DOHH2 (cell line): ENCODE data around the gene DYNC1LI1.
A peak's percentile ranks its signal among the peaks of the same experiment; 100 is the strongest.

ENCODE experiments used
- H3F3A ChIP-seq: fragments of 200-600 bp; sonication (generic), shearing (Covaris generic); 2 replicates; pipeline ENCODE4 v1.6.0; 2016; ENCODE audit warnings: antibody characterized with exemption, mild to moderate bottlenecking; ENCODE audit not compliant: control insufficient read depth, insufficient read depth
- H3K27ac ChIP-seq: fragments of 200-600 bp; sonication (generic); 2 replicates; pipeline ENCODE4 v1.5.1; 2014; ENCODE audit warnings: low read depth, mild to moderate bottlenecking, low read length, moderate library complexity
- H3K27me3 ChIP-seq: fragments of 200-600 bp; sonication (generic); 2 replicates; pipeline ENCODE4 v1.6.1; 2014; ENCODE audit warnings: mild to moderate bottlenecking, low read length, mixed read lengths; ENCODE audit not compliant: control insufficient read depth
- H3K36me3 ChIP-seq: fragments of 200-600 bp; sonication (generic); 2 replicates; pipeline ENCODE4 v1.6.1; 2014; ENCODE audit warnings: mild to moderate bottlenecking, low read length, moderate library complexity, mixed read lengths; ENCODE audit not compliant: control insufficient read depth
- H3K4me1 ChIP-seq: fragments of 200-600 bp; sonication (generic); 2 replicates; pipeline ENCODE4 v1.6.1; 2014; ENCODE audit warnings: mild to moderate bottlenecking, low read length, mixed read lengths; ENCODE audit not compliant: control insufficient read depth
- H3K4me2 ChIP-seq: fragments of 200-600 bp; sonication (generic); 2 replicates; pipeline ENCODE4 v1.6.0; 2014; ENCODE audit warnings: mild to moderate bottlenecking, low read length, moderate library complexity
- H3K4me3 ChIP-seq: fragments of 200-600 bp; sonication (generic); 2 replicates; pipeline ENCODE4 v1.5.1; 2014; ENCODE audit warnings: mild to moderate bottlenecking, low read length, mixed read lengths
- H3K79me2 ChIP-seq: fragments of 200-600 bp; sonication (generic); 2 replicates; pipeline ENCODE4 v1.6.1; 2014; ENCODE audit warnings: mild to moderate bottlenecking, low read length, mixed read lengths; ENCODE audit not compliant: control insufficient read depth
- H3K9me2 ChIP-seq: fragments of 200-600 bp; sonication (generic); replicated peaks from 2 replicates; pipeline ENCODE4 v1.6.1; 2014; ENCODE audit warnings: mild to moderate bottlenecking, low read length, mixed read lengths; ENCODE audit not compliant: control insufficient read depth
- H3K9me3 ChIP-seq: fragments of 200-600 bp; sonication (generic); 2 replicates; pipeline ENCODE4 v1.6.1; 2014; ENCODE audit warnings: antibody characterized with exemption, low read length, mixed read lengths; ENCODE audit not compliant: control insufficient read depth, insufficient read depth
- H4K20me1 ChIP-seq: fragments of 200-600 bp; sonication (generic); 2 replicates; pipeline ENCODE4 v1.6.0; 2014; ENCODE audit warnings: low read depth, mild to moderate bottlenecking, antibody characterized with exemption, low read length, moderate library complexity; ENCODE audit not compliant: control insufficient read depth, insufficient read depth
- EZH2phosphoT487 ChIP-seq: fragments of 200-600 bp; sonication (generic); IDR thresholded peaks from 2 replicates; pipeline ENCODE4 v1.6.1; 2017; ENCODE audit warnings: borderline replicate concordance, mild to moderate bottlenecking, antibody characterized with exemption, low read length, moderate library complexity, mixed read lengths
- TF ChIP-seq, protein P1 (sequence below): fragments of 200-600 bp; sonication (generic); IDR thresholded peaks from one replicate; pipeline ENCODE4 v1.5.1; 2014; ENCODE audit warnings: antibody characterized with exemption, mild to moderate bottlenecking, low read depth, low read length; ENCODE audit not compliant: poor library complexity, severe bottlenecking

Gene DYNC1LI1

DNA sequence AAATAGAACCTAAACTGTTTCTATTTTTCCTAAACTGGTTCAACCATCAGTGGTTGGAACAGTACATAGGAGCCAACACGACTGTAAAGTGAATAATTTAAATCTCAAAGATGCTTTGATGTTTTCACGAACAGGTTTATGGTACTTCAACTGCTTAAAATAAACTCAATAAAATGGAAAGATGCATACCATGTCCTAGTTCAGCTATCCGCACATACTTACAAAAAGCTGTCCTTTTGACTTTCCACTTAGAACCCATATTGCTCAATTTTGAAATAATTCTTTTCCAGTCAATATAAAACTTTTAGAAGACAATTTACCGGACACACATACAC, 68.9 kb downstream of the DYNC1LI1 start:
- Histone ChIP-seq H4K20me1 (0 out of 2 replicates have a peak, but pooled peaks cover 7% of the 10 kb centered on the region), H3K4me1 (peaks cover 53% of the 10 kb centered on the region)

DNA sequence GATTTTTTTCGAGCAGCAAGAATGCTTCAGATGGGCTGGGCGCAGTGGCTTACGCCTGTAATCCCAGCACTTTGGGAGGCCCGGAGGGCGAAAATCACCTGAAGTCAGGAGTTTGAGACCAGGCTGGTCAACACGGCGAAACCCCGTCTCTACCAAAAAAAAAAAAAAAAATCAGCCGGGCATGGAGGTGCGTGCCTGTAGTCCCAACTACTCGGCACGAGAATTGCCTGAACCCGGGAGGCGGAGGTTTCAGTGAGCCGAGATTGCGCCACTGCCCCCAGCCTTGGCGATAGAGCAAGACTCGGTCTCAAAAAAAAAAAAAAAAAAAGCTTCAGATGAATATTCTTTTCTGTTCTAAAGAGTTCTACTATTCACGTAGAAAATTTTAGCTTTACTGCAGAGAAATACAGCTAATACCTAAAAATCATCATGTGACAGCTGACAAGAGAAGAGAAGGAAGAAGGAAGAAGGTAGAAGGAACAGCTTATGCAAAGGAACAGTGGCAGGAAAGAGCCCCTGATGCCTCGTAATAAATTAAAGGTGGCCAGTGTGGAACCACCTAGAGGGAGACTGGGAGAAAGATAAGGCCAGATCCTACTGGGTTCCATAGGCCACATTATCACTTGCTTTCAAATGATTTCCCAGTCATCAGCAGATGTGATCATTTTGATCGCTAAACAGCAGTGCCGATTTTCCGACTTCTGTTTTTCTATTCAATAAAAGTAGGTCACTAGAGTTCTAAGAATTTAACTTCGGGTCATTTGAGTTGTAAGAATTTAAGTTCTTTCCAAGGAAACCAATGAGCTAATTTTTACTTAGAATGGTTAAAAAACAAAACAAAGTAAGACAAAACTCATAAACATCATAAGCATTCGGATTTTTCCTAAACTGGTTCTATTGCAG, 69.5 kb downstream of the DYNC1LI1 start:
- Histone ChIP-seq H3K4me2 (peak overlapping the region; percentile 77), H3K27me3 (no peaks in the 10 kb centered on the region), H3K27ac (no peak overlapping the region), H3K79me2 (peaks cover 45% of the 10 kb centered on the region), H3F3A (peaks cover 10% of the 10 kb centered on the region), H3K9me2 (no peaks in the 10 kb centered on the region), H3K9me3 (no peaks in the 10 kb centered on the region), H3K4me1 (peaks cover 50% of the 10 kb centered on the region), H3K4me3 (peak overlapping the region; percentile 95), H3K36me3 (no peaks in the 10 kb centered on the region), H4K20me1 (0 out of 2 replicates have a peak, but pooled peaks cover 7% of the 10 kb centered on the region)
- TF ChIP-seq EZH2phosphoT487, result no peak
- TF ChIP-seq, protein P1, sequence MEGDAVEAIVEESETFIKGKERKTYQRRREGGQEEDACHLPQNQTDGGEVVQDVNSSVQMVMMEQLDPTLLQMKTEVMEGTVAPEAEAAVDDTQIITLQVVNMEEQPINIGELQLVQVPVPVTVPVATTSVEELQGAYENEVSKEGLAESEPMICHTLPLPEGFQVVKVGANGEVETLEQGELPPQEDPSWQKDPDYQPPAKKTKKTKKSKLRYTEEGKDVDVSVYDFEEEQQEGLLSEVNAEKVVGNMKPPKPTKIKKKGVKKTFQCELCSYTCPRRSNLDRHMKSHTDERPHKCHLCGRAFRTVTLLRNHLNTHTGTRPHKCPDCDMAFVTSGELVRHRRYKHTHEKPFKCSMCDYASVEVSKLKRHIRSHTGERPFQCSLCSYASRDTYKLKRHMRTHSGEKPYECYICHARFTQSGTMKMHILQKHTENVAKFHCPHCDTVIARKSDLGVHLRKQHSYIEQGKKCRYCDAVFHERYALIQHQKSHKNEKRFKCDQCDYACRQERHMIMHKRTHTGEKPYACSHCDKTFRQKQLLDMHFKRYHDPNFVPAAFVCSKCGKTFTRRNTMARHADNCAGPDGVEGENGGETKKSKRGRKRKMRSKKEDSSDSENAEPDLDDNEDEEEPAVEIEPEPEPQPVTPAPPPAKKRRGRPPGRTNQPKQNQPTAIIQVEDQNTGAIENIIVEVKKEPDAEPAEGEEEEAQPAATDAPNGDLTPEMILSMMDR, result no peak

More for the DNA sequence above, 68.9 kb downstream of the DYNC1LI1 start:
- Histone ChIP-seq H3K4me2 (peak overlapping the region; percentile 77), H3F3A (peaks cover 10% of the 10 kb centered on the region), H3K79me2 (peaks cover 41% of the 10 kb centered on the region), H3K27me3 (no peaks in the 10 kb centered on the region), H3K9me3 (no peaks in the 10 kb centered on the region), H3K36me3 (no peaks in the 10 kb centered on the region), H3K9me2 (no peaks in the 10 kb centered on the region), H3K4me3 (peak overlapping the region; percentile 95), H3K27ac (peak overlapping the region; percentile 70)
- TF ChIP-seq, protein P1, result no peak
- TF ChIP-seq EZH2phosphoT487, result no peak

DNA sequence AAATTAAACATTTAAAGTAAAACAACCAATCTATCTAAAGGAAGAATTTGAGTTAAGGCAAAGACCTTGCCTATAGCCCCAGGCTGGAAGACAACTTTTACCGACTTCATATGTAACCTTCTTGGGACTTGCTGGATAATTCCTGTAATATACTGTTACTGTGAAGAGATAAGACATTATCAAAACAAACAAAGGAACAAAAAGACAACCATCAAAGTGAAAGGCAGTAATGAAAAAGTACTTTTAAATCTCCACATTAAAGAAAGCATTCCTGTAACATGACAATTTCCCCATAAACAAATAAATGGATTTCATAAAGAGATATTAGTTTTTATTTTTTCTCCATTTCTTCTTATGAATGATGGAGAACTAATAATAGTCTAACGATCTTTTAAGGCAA, 70.4 kb downstream of the DYNC1LI1 start:
- 0 out of 2 replicates have a peak, but pooled peaks cover 7% of the 10 kb centered on the region for H4K20me1 ChIP-seq
- H3K79me2 ChIP-seq, result peaks cover 53% of the 10 kb centered on the region
- H3K36me3 ChIP-seq, result no peaks in the 10 kb centered on the region
- H3K4me2 ChIP-seq, result peak overlapping the region; percentile 77
- H3K27me3 ChIP-seq, result no peaks in the 10 kb centered on the region
- H3K27ac ChIP-seq, result no peak overlapping the region
- H3F3A ChIP-seq, result peaks cover 10% of the 10 kb centered on the region
- peaks cover 52% of the 10 kb centered on the region for H3K4me1 ChIP-seq
- H3K9me2 ChIP-seq, result no peaks in the 10 kb centered on the region
- TF ChIP-seq, protein P1, result no peak
- no peak for TF ChIP-seq EZH2phosphoT487
- peak overlapping the region; percentile 95 for H3K4me3 ChIP-seq
- no peaks in the 10 kb centered on the region for H3K9me3 ChIP-seq
